Measurements from ENCODE around the gene AMMECR1. TPM values are rescaled to one million over a fixed set of nuclear protein-coding genes. Genes with fewer than 3 reads are reported as not detected.
"Not testable (repeated sequence)": the region's sequence is repeated elsewhere in the genome, so short reads cannot be mapped to it uniquely, and the experiment has no call there.

Gene AMMECR1
- total RNA-seq, 1 donor from 2014 or later, result 5.3 TPM

GRCh38 chrX:110171442-110171841 is 146.4 kb downstream of the AMMECR1 start:
- no peak for DNase-seq (ENCODE audit: low read depth, low spot score)

GRCh38 chrX:110170029-110170428 is 147.9 kb downstream of the AMMECR1 start:
- no peak for DNase-seq (ENCODE audit: low read depth, low spot score)

GRCh38 chrX:110168585-110168984 is 149.3 kb downstream of the AMMECR1 start:
- DNase-seq (ENCODE audit: low read depth, low spot score), result no peak

GRCh38 chrX:110167952-110168451 is 149.9 kb downstream of the AMMECR1 start:
- no peak for DNase-seq (ENCODE audit: low read depth, low spot score)

- no peak for DNase-seq (ENCODE audit: low read depth, low spot score)
These were observed 154.4 kb downstream of the AMMECR1 start for GRCh38 chrX:110163488-110163887.

- DNase-seq (ENCODE audit: low read depth, low spot score), result no peak
These were observed 155.0 kb downstream of the AMMECR1 start for GRCh38 chrX:110162867-110163266.

- DNase-seq (ENCODE audit: low read depth, low spot score), result no peak
These were observed 155.8 kb downstream of the AMMECR1 start for GRCh38 chrX:110162131-110162530.

- DNase-seq (ENCODE audit: low read depth, low spot score), result no peak
These were observed 156.6 kb downstream of the AMMECR1 start for GRCh38 chrX:110161361-110161686.

- no peak for DNase-seq (ENCODE audit: low read depth, low spot score)
These were observed 158.0 kb downstream of the AMMECR1 start for GRCh38 chrX:110159865-110160264.

GRCh38 chrX:110159235-110159634 is 158.7 kb downstream of the AMMECR1 start:
- no peak for DNase-seq (ENCODE audit: low read depth, low spot score)

GRCh38 chrX:110157444-110157843 is 160.4 kb downstream of the AMMECR1 start:
- DNase-seq (ENCODE audit: low read depth, low spot score), result no peak

GRCh38 chrX:110156167-110156754 is 161.6 kb downstream of the AMMECR1 start:
- DNase-seq (ENCODE audit: low read depth, low spot score), result no peak

GRCh38 chrX:110155759-110156158 is 162.1 kb downstream of the AMMECR1 start:
- no peak for DNase-seq (ENCODE audit: low read depth, low spot score)

- not testable (repeated sequence) for DNase-seq (ENCODE audit: low read depth, low spot score)
These were observed 163.6 kb downstream of the AMMECR1 start for GRCh38 chrX:110154328-110154727.

- DNase-seq (ENCODE audit: low read depth, low spot score), result no peak
These were observed 164.0 kb downstream of the AMMECR1 start for GRCh38 chrX:110153896-110154295.

- DNase-seq (ENCODE audit: low read depth, low spot score), result no peak
These were observed 164.6 kb downstream of the AMMECR1 start for GRCh38 chrX:110153244-110153643.

GRCh38 chrX:110146521-110146920 is 171.4 kb downstream of the AMMECR1 start:
- no peak for DNase-seq (ENCODE audit: low read depth, low spot score)

- no peak for DNase-seq (ENCODE audit: low read depth, low spot score)
These were observed 172.0 kb downstream of the AMMECR1 start for GRCh38 chrX:110145854-110146253.

- DNase-seq (ENCODE audit: low read depth, low spot score), result no peak
These were observed 172.6 kb downstream of the AMMECR1 start for GRCh38 chrX:110145311-110145710.

Other genes with a start within 250 kb of the AMMECR1 start
- gene RTL9, start 40.8 kb upstream of the AMMECR1 start, total RNA-seq, result not detected in 2 replicates